GM12878 (cell line): ENCODE measurements around the gene PAIP1. TPM values are rescaled to one million over a fixed set of nuclear protein-coding genes. Genes with fewer than 3 reads are reported as not detected.

ENCODE experiments used
- ATAC-seq: fragments of 200-7000 bp; cut with Tn5 transposase; 3 replicates; pipeline ENCODE4 v1.9.1; 2020; ENCODE audit warnings: mild to moderate bottlenecking, moderate library complexity
- BruUV-seq: library from RNA; stranded (reverse); fragments of 400-500 nt; replicated peaks from 2 replicates; lab custom pipeline; 2021; lab: Mats Ljungman, UMichigan
- CTCF ChIA-PET: fragments of 300-600 bp; sonication (Branson Sonifier 250); formaldehyde crosslinking; extraction: SDS; loops from one replicate; lab custom pipeline; 2021; ENCODE audit warnings: inconsistent platforms; lab: Yijun Ruan, JAX
- POLR2A ChIA-PET: fragments of 350-600 bp; formaldehyde crosslinking; extraction: SDS; loops from one replicate; lab custom pipeline; 2021; ENCODE audit warnings: inconsistent platforms; lab: Charles Lee
- RAD21 ChIA-PET: fragments of 300-600 bp; sonication (Branson Sonifier 250); formaldehyde crosslinking; loops from one replicate; lab custom pipeline; 2023; ENCODE audit warnings: antibody characterized with exemption; ENCODE audit not compliant: unreplicated experiment; lab: Charles Lee
- SMC1A ChIA-PET: fragments of 300-600 bp; sonication (Branson Sonifier 250); formaldehyde crosslinking; loops from one replicate; lab custom pipeline; 2023; ENCODE audit not compliant: unreplicated experiment, uncharacterized antibody; lab: Charles Lee
- DNase-seq: peaks from one replicate; pipeline ENCODE4 v3.0.0-alpha.2; 2011; ENCODE audit warnings: low read depth, low spot score
- FAIRE-seq: peaks from 3 replicates; lab custom pipeline; 2011; peaks lifted over from hg19 to GRCh38; lab: Jason Lieb, UNC
- H2AFZ ChIP-seq: 2 replicates; pipeline ENCODE4 v1.6.0; 2011; ENCODE audit warnings: low read depth, low read length, control low read depth; ENCODE audit not compliant: control insufficient read depth
- H3K27ac ChIP-seq: 2 replicates; pipeline ENCODE4 v1.5.1; 2011; ENCODE audit warnings: control low read depth; ENCODE audit not compliant: control insufficient read depth, insufficient read depth
- H3K27me3 ChIP-seq, 2 experiments: replicated peaks in 1 of 2; 2 replicates each; pipeline versions ENCODE4 v1.6.0 to v1.6.1; 2011; ENCODE audit warnings: low read length in 1 of 2; ENCODE audit not compliant: control insufficient read depth in 2 of 2, insufficient read depth in 2 of 2
- H3K36me3 ChIP-seq, 2 experiments: 2 replicates each; pipeline ENCODE4 v1.5.1; 2011; ENCODE audit warnings: low read length in 1 of 2; ENCODE audit not compliant: control insufficient read depth in 2 of 2, insufficient read depth in 2 of 2
- H3K4me1 ChIP-seq: 2 replicates; pipeline ENCODE4 v1.6.1; 2011; ENCODE audit warnings: mild to moderate bottlenecking, low read length, moderate library complexity, mixed read lengths; ENCODE audit not compliant: control insufficient read depth, insufficient read depth
- H3K4me2 ChIP-seq: 2 replicates; pipeline ENCODE4 v1.6.0; 2011; ENCODE audit warnings: control low read depth; ENCODE audit not compliant: control insufficient read depth, insufficient read depth
- H3K4me3 ChIP-seq: fragments of 200-600 bp; sonication (generic); 2 replicates; pipeline ENCODE4 v1.5.1; 2016
- H3K79me2 ChIP-seq: 2 replicates; pipeline ENCODE4 v1.6.0; 2011; ENCODE audit warnings: low read length; ENCODE audit not compliant: control insufficient read depth, insufficient read depth
- H3K9ac ChIP-seq: 2 replicates; pipeline ENCODE4 v1.8.0; 2011; ENCODE audit warnings: low read length, control low read depth, mixed read lengths; ENCODE audit not compliant: control insufficient read depth, insufficient read depth
- H3K9me3 ChIP-seq: replicated peaks from 3 replicates; pipeline ENCODE4 v1.5.1; 2011; ENCODE audit warnings: mild to moderate bottlenecking, low read length; ENCODE audit not compliant: control insufficient read depth, insufficient read depth
- H4K20me1 ChIP-seq: 2 replicates; pipeline ENCODE4 v1.6.0; 2011; ENCODE audit not compliant: control insufficient read depth, insufficient read depth
- CBX3 ChIP-seq: fragments of 200-600 bp; sonication (generic); IDR thresholded peaks from 2 replicates; pipeline ENCODE4 v1.6.1; 2016; ENCODE audit warnings: low read depth, borderline replicate concordance
- KDM1A ChIP-seq: fragments of 200-600 bp; sonication (generic); IDR thresholded peaks from 2 replicates; pipeline ENCODE4 v1.6.1; 2016; ENCODE audit warnings: borderline replicate concordance
- MTA2 ChIP-seq: fragments of 450-650 bp; IDR thresholded peaks from 2 replicates; pipeline ENCODE4 v1.6.1; 2016; ENCODE audit warnings: low read depth, mild to moderate bottlenecking, moderate library complexity
- POLR2A ChIP-seq: IDR thresholded peaks from 2 replicates; pipeline ENCODE4 v1.6.1; 2011; ENCODE audit warnings: low read depth, mild to moderate bottlenecking, low read length
- SREBF2 ChIP-seq: IDR thresholded peaks from 2 replicates; pipeline ENCODE4 v1.6.1; 2012; ENCODE audit warnings: mild to moderate bottlenecking, low read length
- WGBS: methylation state at CpG from one replicate; pipeline ENCODE4 v1.1.6; 2016; ENCODE audit warnings: low lambda C conversion rate; ENCODE audit not compliant: insufficient replicate concordance, insufficient coverage; ENCODE audit errors: missing lambda C conversion rate; 5-methylcytosine and 5-hydroxymethylcytosine counted together
- in situ Hi-C: fragments of 300-500 bp; cut with MboI; formaldehyde crosslinking; loops from 9 replicates; pipeline ENCODE4 v1.14.3; 2018; ENCODE audit warnings: mixed read lengths
- intact Hi-C: fragments of 100-400 bp; cut with micrococcal nuclease; formaldehyde crosslinking; loops from one replicate; pipeline ENCODE4 v1.14.2; 2022; ENCODE audit not compliant: unreplicated experiment
- polyA plus RNA-seq, 11 experiments: library from polyadenylated mRNA; depleted of rRNA in 4 of 11; unstranded in 6 of 11; stranded (reverse) in 5 of 11; fragments of >200 nt; fragmentation: Nextera tagmentation in 4 of 11; fragmentation: Illumina TruSeq in 1 of 11; extraction: Ambion mirVana in 4 of 11; extraction: Trizol in 1 of 11; gene quantifications; 1 replicate in 1 of 11; 2 replicates in 10 of 11; pipeline versions ENCODE4 v1.2.1 to v1.2.3, GENCODE V29; 2011 to 2016; ENCODE audit warnings: inconsistent platforms in 2 of 11, missing spikeins in 2 of 11, low read depth in 1 of 11
- total RNA-seq, 4 experiments: library from RNA; depleted of rRNA in 3 of 4; stranded (reverse); fragments of >200 nt in 3 of 4; fragmentation: Illumina TruSeq in 1 of 4; extraction: Trizol in 1 of 4; gene quantifications; 2 replicates each; pipeline versions ENCODE4 v1.2.1 to v1.2.3, GENCODE V29; 2013 to 2021
- TF ChIP-seq, protein P1 (sequence below): fragments of 450-650 bp; IDR thresholded peaks from 2 replicates; pipeline ENCODE4 v1.6.1; 2017; ENCODE audit warnings: antibody characterized with exemption, mild to moderate bottlenecking, moderate library complexity
- TF ChIP-seq, protein P2 (sequence below): fragments of 450-650 bp; IDR thresholded peaks from 2 replicates; pipeline ENCODE4 v1.6.1; 2018; ENCODE audit warnings: borderline replicate concordance, mild to moderate bottlenecking; ENCODE audit not compliant: partially characterized antibody

The PAIP1 gene
- total and polyA plus RNA-seq, 10 of the 15 experiments (the other 5 are each of a cell fraction or from before 2014, with no cell fraction given): 37.4 to 90.9 (median 57.0) TPM

DNA sequence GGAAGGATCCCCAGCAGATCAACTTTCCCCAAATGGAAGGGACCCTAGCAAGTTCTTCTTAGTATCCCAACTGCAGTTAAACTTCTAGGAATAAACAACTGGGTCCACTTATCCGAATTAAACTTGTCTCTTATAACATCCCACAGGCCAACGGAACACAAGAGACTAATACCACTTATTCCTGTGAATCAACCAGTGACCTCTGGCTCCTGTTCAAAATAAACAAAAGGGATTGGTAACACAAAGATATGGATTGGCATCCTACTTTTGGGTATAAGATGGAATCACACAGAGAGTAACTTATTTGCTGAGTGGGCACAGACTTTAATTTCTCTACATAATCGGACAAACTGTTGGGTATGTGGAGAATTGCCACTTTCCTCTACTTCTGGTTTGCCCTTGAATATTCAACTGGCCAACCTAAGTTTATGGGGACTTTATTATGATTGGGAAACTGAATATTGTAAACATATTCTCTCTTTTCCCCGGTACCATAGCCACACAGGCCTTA lies 12.4 kb upstream of the PAIP1 start:
- Histone ChIP-seq H3K4me1 (no peaks in the 10 kb centered on the region), H3K4me3 (no peak overlapping the region)
- TF ChIP-seq POLR2A (no peak), MTA2 (no peak), KDM1A (no peak), SREBF2 (no peak), CBX3 (no peak)
- TF ChIP-seq, protein P1, sequence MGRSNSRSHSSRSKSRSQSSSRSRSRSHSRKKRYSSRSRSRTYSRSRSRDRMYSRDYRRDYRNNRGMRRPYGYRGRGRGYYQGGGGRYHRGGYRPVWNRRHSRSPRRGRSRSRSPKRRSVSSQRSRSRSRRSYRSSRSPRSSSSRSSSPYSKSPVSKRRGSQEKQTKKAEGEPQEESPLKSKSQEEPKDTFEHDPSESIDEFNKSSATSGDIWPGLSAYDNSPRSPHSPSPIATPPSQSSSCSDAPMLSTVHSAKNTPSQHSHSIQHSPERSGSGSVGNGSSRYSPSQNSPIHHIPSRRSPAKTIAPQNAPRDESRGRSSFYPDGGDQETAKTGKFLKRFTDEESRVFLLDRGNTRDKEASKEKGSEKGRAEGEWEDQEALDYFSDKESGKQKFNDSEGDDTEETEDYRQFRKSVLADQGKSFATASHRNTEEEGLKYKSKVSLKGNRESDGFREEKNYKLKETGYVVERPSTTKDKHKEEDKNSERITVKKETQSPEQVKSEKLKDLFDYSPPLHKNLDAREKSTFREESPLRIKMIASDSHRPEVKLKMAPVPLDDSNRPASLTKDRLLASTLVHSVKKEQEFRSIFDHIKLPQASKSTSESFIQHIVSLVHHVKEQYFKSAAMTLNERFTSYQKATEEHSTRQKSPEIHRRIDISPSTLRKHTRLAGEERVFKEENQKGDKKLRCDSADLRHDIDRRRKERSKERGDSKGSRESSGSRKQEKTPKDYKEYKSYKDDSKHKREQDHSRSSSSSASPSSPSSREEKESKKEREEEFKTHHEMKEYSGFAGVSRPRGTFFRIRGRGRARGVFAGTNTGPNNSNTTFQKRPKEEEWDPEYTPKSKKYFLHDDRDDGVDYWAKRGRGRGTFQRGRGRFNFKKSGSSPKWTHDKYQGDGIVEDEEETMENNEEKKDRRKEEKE: no peak
- TF ChIP-seq, protein P2, sequence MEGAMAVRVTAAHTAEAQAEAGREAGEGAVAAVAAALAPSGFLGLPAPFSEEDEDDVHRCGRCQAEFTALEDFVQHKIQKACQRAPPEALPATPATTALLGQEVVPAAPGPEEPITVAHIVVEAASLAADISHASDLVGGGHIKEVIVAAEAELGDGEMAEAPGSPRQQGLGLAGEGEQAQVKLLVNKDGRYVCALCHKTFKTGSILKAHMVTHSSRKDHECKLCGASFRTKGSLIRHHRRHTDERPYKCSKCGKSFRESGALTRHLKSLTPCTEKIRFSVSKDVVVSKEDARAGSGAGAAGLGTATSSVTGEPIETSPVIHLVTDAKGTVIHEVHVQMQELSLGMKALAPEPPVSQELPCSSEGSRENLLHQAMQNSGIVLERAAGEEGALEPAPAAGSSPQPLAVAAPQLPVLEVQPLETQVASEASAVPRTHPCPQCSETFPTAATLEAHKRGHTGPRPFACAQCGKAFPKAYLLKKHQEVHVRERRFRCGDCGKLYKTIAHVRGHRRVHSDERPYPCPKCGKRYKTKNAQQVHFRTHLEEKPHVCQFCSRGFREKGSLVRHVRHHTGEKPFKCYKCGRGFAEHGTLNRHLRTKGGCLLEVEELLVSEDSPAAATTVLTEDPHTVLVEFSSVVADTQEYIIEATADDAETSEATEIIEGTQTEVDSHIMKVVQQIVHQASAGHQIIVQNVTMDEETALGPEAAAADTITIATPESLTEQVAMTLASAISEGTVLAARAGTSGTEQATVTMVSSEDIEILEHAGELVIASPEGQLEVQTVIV: no peak
- TF ChIP-seq, all 136 proteins: peak for 0
- ChIA-PET SMC1A (no interaction called here), POLR2A (no interaction called here), CTCF (interaction anchor here (0.7 kb wide), 1 partner anchor 31 kb away, joined by 4 read pairs; no protein-coding TSS in a partner anchor), RAD21 (interaction anchor here (1.4 kb wide), 1 partner anchor 11 kb away, joined by 5 read pairs; no protein-coding TSS in a partner anchor)
- DNase-seq (no peak), FAIRE-seq (no peak), ATAC-seq (no peak)
- Histone ChIP-seq H3K27me3 (no peaks in the 10 kb centered on the region), H2AFZ (no peak overlapping the region), H3K36me3 (peaks cover 0 to 5% of the 10 kb centered on the region in 2 experiments; a peak in 1 of 4 replicates), H3K4me2 (no peak overlapping the region), H3K9me3 (no peaks in the 10 kb centered on the region), H3K27ac (no peak overlapping the region), H3K79me2 (no peaks in the 10 kb centered on the region), H3K9ac (no peak overlapping the region), H4K20me1 (no peaks in the 10 kb centered on the region)
- in situ Hi-C loops (no loop called here), intact Hi-C loops (no loop called here)
- no TSS peak for BruUV-seq
- WGBS: 97% methylated on average over 4 of the region's 4 CpGs
